ENCODE results near the gene ING4. TPM values are rescaled to one million over a fixed set of nuclear protein-coding genes. Genes with fewer than 3 reads are reported as not detected.

The ING4 gene
- polyA plus RNA-seq, 2 of the 4 experiments (the other 2 are of a cell fraction) = 19.5 to 36.5 TPM

GRCh38 chr12:6667559-6668210 is 4.8 kb upstream of the ING4 start:
- TF ChIP-seq CTCF (IDR thresholded peaks at IDR 0.05) (peak; percentile 36; the same call in 2 of the 3 replicates), RNF2 (IDR thresholded peaks at IDR 0.05; ENCODE audit: borderline replicate concordance, low read depth) (no peak), RAD21 (conservative IDR thresholded peaks at IDR 0.05 in 1 of 2, IDR thresholded peaks at IDR 0.05 in 1 of 2) (peak; percentile 33 to 46; a peak in 2 of 5 replicates)
- H3K4me1 ChIP-seq = no peaks in the 10 kb centered on the region
- no peak for FAIRE-seq
- CTCF ChIA-PET = interaction anchor here (0.7 to 3.0 kb wide), 17 partner anchors 8 to 167 kb away, joined by 3 to 13 read pairs (median 4); partner anchors contain the start of genes COPS7A, MLF2 and ZNF384
- H3K4me2 ChIP-seq = no peak overlapping the region
- peak; percentile 30 to 58 for DNase-seq (ENCODE audit: low read depth in 1 of 2, low spot score in 1 of 2)
- no peak overlapping the region for H3K27ac ChIP-seq
- POLR2A ChIA-PET = interaction anchor here (2.2 kb wide), 1 partner anchor 21 kb away, joined by 12 read pairs; the partner anchor contains the start of gene ZNF384
- WGBS (ENCODE audit: missing lambda C conversion rate) = 86% methylated on average over 8 of the region's 8 CpGs
- ATAC-seq = peak in 1 of 2 experiments; percentile 45; a peak in 1 of 6 replicates
- no peaks in the 10 kb centered on the region for H3K9me3 ChIP-seq
- H3K4me3 ChIP-seq = no peak overlapping the region

- Histone ChIP-seq H3K4me2 (no peak overlapping the region), H3K27ac (no peak overlapping the region), H3K4me3 (no peak overlapping the region), H3K4me1 (peaks cover 7% of the 10 kb centered on the region; the same call in 2 of the 3 replicates), H3K9me3 (no peaks in the 10 kb centered on the region)
- POLR2A ChIA-PET = no interaction called here
- 98% methylated on average over 2 of the region's 2 CpGs for WGBS (ENCODE audit: missing lambda C conversion rate)
- FAIRE-seq = no peak
- TF ChIP-seq FOSB (CRISPR knock-in tag; IDR thresholded peaks at IDR 0.05) (no peak), USF2 (IDR thresholded peaks at IDR 0.05) (no peak), JUN (IDR thresholded peaks at IDR 0.05) (no peak), MAX (IDR thresholded peaks at IDR 0.05) (no peak), POLR2AphosphoS2 (conservative IDR thresholded peaks at IDR 0.05; ENCODE audit: low read length) (no peak), ZC3H11A (IDR thresholded peaks at IDR 0.05) (no peak), HOXB13 (CRISPR knock-in tag; IDR thresholded peaks at IDR 0.05; ENCODE audit: low read depth) (no peak), MYC (IDR thresholded peaks at IDR 0.05; ENCODE audit: borderline replicate concordance, low read length) (no peak), NFE2L2 (conservative IDR thresholded peaks at IDR 0.05; ENCODE audit: low read length) (no peak), CTCF (IDR thresholded peaks at IDR 0.05) (no peak), NR3C1 (IDR thresholded peaks at IDR 0.05) (no peak), KDM5A (IDR thresholded peaks at IDR 0.05) (no peak), RCOR1 (IDR thresholded peaks at IDR 0.05; ENCODE audit: low read depth, low read length) (no peak), RAD21 (conservative IDR thresholded peaks at IDR 0.05 in 1 of 2, IDR thresholded peaks at IDR 0.05 in 1 of 2) (no peak), RFX5 (IDR thresholded peaks at IDR 0.05) (no peak), ATOH8 (CRISPR knock-in tag; IDR thresholded peaks at IDR 0.05; ENCODE audit: low read depth) (no peak), ZFP36 (IDR thresholded peaks at IDR 0.05; ENCODE audit: borderline replicate concordance, partially characterized antibody) (no peak), HMGXB4 (CRISPR knock-in tag; IDR thresholded peaks at IDR 0.05; ENCODE audit: borderline replicate concordance) (no peak), MAZ (IDR thresholded peaks at IDR 0.05; ENCODE audit: borderline replicate concordance, low read depth, low read length) (no peak), HOXB5 (CRISPR knock-in tag; IDR thresholded peaks at IDR 0.05) (no peak)
- no peak for ATAC-seq
- CTCF ChIA-PET = interaction anchor here (0.5 to 2.1 kb wide), 8 partner anchors 16 to 159 kb away, joined by 3 to 7 read pairs (median 4); partner anchors contain the start of gene ZNF384
- DNase-seq (ENCODE audit: low read depth in 1 of 2, low spot score in 1 of 2) = no peak
Measured at GRCh38 chr12:6666211-6666610, 3.3 kb upstream of the ING4 start.

Measured in A549 (cell line).